OCI-M2 (cell line): Measurements from ENCODE around the gene TPI1.

ENCODE experiments used
- DNase-seq: peaks from one replicate; lab custom pipeline; 2025; ENCODE audit not compliant: unreplicated experiment; lab: John Stamatoyannopoulos, UW

TPI1 gene

DNA sequence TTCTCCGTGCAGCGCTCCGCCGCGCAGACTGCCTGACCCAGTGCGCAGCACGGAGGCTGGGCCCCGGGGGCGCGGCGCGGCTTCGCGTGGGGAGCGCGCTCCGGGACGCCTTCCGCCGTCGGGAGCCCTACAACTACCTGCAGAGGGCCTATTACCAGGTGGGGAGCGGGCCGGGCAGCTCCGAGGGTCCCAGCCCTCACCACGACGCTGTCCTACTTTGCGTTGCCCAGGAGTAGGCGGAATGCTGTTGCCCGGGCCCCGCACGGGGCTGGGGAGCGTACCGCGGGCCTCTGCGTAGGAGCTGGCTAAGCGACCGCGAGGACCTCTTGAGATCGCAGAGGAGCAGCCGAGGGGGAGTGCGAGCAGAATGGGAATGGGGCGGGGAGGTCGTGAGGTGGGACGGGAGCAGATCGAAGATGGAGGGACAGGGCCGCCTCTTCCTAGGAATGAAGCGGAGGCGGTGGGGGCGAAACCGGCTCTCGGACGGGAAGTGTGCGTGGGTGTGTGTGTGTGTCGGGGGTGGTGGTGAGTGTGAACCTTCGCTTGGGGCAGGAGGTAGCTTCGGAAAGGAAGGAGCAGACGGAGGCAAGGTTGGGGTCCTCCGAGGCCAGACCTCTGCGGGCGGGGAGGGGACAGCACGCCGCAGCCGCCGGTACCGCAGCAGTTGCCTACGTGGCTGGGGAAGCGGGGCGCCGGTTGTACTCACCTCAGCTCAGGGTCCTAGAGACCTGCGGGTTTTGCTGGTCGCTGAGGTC, 38.4 kb upstream of the TPI1 start:
- DNase-seq, result no peak

DNA sequence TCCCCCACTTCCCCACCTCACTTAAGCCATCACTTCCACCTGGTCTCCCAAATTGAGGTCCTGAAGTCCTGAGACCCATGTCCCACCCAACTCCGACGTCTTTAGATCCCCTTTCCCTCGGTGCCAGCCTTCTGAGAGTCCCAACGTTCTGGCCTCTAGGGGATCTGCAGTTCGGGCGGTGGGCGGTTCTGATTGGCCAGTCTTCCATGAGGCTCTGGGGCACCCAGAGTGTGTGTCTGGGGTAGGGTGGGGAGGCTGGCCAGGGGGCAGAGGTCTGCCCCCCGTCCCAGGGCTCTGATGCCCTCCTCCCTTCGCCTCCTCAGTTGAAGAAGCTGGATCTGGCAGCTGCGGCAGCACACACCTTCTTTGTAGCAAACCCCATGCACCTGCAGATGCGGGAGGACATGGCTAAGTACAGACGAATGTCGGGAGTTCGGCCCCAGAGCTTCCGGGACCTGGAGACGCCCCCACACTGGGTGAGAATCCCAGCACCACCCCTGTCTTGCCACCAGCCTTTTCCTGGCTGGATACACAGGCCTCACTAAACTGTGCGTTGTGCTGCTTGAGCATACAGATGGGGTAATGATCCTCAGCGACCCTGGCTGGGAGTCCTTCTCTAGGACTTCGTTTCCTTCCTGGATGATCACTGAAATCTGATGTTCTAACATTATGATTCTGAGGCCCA, 37.7 kb upstream of the TPI1 start:
- no peak for DNase-seq

DNA sequence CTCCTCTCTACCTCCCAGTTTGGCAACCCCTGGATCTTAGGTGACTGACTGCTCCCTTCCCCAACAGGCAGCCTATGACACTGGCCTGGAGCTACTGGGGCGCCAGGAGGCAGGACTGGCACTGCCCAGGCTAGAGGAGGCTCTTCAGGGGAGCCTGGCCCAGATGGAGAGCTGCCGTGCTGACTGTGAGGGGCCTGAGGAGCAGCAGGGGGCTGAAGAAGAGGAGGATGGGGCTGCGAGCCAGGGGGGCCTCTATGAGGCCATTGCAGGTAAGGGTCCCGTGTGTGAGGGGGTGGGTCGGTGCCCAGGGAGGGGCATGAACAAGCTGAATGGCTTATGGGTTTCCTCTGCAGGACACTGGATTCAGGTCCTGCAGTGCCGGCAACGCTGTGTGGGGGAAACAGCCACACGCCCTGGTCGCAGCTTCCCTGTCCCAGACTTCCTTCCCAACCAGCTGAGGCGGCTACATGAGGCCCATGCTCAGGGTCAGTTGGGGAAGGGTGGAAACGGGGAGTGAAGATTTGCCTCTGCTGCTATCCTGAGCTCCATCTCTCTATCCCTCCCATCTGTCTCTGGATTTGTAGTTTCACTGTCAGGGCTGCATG, 36.9 kb upstream of the TPI1 start:
- DNase-seq, result no peak

DNA sequence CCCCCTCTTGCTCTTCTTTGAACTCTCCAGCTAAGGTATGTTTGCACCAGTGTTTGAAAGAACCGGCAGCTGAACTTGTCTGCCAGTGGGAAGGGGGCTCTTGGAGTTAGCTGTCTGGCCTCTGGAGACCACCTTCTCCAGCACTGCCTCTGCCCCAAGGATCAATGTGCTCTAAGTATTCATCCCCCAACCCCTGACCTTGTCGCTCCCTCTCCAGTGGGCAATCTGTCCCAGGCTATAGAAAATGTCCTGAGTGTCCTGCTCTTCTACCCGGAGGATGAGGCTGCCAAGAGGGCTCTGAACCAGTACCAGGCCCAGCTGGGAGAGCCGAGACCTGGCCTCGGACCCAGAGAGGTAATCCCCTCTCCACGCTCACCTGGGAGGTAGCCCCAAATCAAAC, 36.3 kb upstream of the TPI1 start:
- DNase-seq, result no peak

DNA sequence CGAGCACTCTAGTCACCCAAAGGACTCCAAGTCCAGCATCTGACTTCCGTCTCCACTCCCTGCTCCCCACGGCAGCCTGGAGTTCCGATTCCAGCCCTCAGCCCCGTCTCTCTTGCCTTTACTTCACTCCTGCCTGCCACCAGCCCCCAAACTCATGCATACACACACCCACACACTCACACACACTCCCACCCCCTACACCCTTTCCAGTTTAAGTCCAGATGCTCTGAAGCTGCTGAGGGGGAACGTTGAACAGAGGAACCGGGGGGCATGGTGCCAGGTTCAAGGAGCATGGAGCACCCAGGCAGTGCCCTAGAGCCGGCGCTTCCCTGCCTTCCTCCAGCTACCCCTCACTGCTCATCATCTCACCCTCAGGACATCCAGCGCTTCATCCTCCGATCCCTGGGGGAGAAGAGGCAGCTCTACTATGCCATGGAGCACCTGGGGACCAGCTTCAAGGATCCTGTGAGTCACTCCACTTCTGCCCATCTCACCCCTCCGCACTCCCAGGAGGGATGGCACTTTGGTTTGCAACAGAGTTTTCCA, 35.8 kb upstream of the TPI1 start:
- DNase-seq, result no peak

DNA sequence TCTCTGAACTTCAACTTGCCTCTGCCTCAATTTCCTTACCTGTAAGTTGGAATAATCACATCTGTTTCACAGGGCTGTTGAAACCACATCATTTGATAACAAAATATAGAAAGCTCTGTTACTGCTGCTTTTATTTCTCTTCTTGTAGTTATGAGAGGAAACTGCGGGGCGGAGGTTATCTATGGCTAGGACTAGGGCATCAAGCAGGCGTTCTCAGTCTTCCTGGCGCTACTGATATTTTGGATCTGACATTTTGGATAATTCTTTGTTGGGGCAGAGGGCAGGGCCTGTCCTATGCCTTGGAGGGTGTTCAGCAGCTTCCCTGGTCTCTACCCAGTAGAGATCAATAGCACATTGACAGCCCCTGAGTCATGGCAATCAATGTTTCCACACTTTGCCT, 35.2 kb upstream of the TPI1 start:
- DNase-seq, result no peak

DNA sequence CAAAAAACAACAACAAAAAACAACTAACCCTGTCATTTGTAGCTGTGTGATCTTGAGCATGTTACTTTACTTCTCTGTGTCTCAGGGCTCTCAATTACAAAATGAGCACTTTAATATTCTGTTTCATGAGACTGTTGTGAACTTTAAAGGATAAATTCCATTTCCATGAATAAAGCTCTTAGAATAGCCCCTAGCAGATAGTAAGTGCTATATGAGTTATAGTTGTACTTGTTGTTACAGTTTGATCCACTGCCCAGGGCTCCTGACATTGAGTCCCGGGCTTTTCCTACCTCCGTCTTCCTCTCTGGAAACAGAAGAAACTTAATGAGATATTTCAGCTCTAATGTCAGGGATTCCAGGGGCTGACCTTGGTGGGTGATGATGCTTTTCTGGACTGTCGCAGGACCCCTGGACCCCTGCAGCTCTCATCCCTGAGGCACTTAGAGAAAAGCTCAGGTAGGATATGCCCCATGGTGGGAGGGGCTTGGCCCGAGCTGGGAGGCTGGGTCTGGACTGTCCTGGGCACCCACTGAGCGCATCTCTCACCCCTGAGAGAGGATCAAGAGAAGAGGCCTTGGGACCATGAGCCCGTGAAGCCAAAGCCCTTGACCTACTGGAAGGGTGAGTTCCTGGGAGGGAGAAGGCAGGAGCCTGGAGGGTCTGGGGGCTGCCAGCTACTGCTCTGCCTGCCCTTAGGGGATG, 34.0 kb upstream of the TPI1 start:
- no peak for DNase-seq

DNA sequence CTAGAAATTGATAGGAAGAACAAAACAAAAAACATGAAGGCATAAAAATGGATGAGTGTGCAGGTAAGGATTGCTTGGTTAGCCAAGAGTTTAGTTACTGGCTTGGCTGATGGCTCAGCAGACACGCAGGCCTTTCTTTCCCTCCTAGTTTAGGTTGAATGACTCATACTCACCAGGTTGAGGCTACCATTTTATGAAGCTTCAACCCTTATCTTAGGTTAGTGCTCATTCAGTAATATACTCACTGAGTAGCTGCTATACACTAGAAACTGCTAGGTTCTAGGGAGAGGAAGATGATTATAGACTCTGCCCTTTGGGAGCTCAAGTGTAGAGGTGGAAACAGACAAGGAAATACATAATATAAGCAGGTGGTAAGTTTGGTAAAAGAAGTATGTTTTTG, 33.1 kb upstream of the TPI1 start:
- no peak for DNase-seq

DNA sequence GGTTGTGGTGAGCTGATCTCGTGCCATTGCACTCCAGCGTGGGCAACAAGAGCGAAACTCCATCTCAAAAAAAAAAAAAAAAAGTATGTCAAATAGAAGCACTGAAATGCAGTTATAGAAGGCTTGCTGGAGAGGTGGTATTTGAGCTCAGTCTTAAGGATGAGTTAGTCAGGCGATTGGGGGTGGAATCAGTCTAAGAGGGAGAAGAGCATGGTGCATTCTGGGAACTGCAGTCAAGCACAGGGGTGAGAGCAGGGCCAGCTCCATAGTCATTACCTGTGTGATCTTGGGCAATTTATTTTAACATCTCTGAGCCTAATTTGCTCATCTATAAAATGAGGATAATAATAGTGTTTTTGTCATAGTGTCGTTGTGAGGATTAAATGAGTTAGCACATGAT, 32.5 kb upstream of the TPI1 start:
- no peak for DNase-seq

DNA sequence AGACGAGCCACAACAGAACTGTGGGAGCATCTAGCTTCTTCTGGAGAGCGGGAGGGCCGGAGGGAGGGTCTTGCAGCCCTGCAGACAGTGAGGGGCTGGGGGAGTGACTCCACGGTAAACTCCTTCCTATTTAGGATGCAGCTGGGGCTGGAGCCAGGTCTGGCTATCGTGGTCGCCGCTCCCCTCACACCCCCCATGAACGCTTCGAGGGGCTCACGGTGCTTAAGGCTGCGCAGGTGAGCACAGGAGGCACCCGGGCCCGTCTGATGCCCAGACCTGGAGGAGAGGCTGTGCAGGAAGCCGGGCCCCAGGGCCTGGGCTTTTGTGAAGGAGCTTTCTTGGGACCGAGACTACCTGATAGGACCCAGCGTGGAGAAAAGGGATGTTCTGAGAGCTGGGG, 30.5 kb upstream of the TPI1 start:
- no peak for DNase-seq

DNA sequence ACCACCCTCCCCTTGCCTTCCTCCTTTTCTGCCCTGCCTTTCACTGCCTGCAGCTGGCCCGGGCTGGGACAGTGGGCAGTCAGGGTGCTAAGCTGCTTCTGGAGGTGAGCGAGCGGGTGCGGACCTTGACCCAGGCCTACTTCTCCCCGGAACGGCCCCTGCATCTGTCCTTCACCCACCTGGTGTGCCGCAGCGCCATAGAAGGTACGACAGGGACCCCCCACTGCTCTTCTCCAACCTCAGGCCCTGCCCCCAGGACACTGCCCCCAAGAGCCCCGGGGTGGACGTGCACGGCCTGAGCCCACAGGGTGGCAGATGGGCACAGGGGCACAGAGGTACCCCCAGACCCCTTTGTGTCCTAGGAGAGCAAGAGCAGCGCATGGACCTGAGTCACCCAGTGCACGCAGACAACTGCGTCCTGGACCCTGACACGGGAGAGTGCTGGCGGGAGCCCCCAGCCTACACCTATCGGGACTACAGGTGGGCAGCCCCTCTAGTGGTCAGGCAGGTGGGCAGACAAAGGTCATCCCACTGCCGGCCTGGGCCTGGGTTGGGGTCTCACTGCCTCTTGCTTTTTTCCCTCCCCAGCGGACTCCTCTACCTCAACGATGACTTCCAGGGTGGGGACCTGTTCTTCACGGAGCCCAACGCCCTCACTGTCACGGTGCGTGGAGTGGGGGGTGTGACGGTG, 29.8 kb upstream of the TPI1 start:
- DNase-seq, result no peak

DNA sequence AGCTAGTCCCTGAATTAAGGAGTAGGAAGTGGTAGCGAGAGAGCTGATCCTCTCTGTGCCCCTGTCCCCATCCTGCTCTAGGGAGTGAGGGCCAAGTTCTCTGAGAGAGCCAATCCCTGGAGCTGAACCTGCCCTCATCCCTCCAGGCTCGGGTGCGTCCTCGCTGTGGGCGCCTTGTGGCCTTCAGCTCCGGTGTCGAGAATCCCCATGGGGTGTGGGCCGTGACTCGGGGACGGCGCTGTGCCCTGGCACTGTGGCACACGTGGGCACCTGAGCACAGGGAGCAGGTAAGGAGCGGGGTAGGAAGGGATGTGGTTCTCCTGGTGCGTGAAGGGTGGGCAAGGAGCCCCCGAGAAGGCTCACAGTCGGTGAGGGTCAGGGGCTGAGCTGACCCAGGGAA, 28.5 kb upstream of the TPI1 start:
- no peak for DNase-seq

DNA sequence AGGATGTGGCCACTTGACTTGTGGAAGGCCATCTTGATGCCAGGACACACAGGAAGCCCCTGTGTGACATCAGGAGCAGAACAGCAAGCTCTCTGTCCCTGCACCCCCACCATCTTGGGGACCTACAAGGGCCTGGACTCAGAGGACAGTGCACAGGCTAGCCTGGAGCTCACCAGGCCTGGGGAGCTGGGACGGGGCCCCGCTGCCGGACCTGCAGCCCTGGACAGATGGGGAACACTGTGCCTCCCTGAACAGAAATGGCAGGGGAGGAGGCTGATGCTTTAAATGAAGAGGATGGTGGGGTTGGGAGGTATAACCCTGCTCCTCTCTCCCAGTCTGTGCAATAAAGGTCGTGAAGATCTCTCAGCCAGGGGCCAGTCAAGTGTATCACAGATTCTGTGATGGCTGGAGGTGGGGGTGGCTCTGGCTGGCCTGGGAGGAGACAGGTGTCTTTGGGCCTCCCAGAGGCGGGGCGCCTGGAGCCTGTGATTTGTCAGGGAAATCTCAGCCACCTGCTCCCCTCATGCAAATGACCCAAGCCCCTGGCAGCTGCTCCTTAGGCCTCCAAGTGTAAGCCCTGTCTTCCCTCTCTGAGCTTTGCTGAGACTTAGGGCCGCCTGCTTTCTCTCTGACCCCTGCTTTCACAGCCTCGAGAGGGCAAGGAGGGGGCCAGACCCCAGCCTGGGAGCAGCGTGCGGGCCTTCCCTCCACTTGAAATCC, 27.7 kb upstream of the TPI1 start:
- no peak for DNase-seq

DNA sequence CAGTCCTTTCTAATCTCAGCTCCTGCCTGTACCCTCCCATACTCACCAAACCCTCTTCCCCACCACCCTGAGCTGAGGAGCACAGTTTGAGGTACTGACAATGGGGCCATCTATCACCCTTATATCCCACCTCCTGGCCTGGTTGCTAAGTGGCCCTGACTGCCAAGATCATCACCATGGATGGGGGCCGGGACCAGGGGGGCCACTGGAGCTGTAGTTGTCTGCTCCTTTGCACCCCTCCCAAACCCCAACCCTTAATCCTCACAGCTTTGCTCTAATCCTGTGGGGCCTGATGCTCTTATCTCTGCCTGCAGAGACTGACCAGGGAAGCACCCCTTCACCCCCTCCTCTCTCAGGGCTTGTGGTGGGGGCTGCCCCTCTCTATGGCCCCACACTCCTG, 27.0 kb upstream of the TPI1 start:
- no peak for DNase-seq

DNA sequence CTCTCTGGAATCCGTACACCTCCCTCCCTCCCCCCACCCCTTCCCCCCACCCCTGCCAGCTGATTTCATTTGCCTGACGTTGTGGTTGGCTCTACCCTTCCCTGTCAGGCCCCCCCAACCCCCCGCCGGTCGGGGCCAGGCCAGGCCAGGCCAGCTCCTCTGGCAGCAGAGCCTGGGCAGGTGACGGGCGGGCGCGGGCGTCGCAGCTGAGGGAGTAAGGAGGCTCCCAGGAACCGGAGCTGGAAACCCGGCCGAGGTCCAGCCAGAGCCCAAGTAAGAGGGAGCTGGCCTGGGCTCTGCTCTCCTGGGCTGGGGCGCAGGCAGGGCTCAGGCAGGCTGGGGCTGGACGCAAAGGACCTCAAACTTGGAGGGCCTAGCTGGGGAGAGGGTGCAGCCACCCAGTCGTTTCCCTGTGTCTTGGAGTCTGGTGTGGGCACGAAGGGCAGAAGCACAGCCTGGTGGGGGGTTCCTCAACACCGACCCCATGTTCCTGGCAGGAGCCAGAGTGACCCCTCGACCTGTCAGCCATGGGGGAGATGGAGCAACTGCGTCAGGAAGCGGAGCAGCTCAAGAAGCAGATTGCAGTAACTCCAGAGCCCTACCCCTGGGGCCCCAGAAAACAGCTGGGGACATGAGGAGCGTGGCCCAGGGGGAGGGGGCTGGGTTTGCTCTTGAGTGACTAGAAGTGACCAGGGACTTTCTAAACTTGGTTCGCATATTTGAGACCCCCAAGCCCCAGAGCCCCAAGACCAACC, 26.4 kb upstream of the TPI1 start, which contains the start of gene GNB3:
TSS of gene GNB3 (plus strand) at position 165 of the 755 bp plus-strand sequence. CDS start at position 528, 363 bp downstream.
- no peak for DNase-seq

DNA sequence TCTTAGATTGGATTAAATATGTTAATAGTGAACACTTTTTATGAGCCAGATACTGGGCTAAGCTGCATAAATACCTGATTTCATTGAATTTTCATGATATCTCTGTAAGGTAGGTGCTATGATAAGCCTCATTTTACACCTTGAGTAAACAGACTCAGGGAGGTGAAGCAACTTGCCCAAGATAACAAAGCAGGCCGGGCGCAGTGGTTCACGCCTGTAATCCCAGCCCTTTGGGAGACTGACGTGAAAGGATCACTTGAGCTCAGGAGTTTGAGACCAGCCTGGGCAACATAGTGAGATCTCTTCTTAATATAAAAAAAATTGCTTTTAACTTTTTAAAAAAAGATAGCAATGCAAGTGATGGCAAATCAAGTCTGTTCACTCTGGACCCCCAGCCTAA, 25.3 kb upstream of the TPI1 start:
- no peak for DNase-seq

DNA sequence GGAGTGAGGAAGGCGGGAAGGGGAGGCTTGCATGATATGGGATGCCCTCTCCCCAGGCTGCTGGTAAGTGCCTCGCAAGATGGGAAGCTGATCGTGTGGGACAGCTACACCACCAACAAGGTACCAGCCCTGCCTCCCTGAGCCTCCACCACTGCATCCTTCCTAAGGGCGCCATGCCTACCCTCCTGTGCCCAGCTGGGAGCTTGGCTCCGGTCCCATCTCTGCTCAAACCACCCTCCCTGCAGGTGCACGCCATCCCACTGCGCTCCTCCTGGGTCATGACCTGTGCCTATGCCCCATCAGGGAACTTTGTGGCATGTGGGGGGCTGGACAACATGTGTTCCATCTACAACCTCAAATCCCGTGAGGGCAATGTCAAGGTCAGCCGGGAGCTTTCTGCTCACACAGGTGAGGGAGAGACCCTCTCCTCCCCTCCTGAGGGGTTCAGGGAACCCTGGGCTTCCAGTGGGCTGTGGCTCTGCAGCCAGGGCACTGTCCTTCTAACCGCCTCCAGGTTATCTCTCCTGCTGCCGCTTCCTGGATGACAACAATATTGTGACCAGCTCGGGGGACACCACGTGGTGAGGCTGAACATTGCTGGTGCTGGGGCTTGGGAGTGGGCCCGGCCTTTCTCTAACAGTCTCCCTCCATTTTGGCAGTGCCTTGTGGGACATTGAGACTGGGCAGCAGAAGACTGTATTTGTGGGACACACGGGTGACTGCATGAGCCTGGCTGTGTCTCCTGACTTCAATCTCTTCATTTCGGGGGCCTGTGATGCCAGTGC, 24.0 kb upstream of the TPI1 start:
- DNase-seq, result no peak

DNA sequence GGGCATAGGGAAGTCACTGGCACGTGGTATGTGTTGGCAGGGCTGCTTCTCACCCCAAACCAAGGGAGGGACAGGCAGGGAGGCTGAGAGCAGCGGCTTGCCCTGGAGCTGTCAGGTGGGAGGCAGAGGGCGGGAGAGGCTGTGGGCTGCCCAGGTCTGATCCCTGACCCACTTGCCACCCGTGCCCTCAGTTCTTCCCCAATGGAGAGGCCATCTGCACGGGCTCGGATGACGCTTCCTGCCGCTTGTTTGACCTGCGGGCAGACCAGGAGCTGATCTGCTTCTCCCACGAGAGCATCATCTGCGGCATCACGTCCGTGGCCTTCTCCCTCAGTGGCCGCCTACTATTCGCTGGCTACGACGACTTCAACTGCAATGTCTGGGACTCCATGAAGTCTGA, 21.9 kb upstream of the TPI1 start:
- DNase-seq, result no peak
